ENCODE data around the gene TAS2R43. TPM values are rescaled to one million over a fixed set of nuclear protein-coding genes. Genes with fewer than 3 reads are reported as not detected.

Gene TAS2R43
- total and polyA plus RNA-seq, 10 of the 15 experiments (the other 5 are each of a cell fraction or from before 2014, with no cell fraction given), result 0.09 to 2.1 (median 0.80) TPM; not detected in 5

GRCh38 chr12:11133816-11134215 is 41.7 kb upstream of the TAS2R43 start:
- POLR2A ChIA-PET, result interaction anchor here (0.5 kb wide), 1 partner anchor 152 kb away, joined by 4 read pairs; no protein-coding TSS in a partner anchor
- TF ChIP-seq SMAD1 (IDR thresholded peaks at IDR 0.05; ENCODE audit: low read depth, partially characterized antibody) (no peak), IRF5 (IDR thresholded peaks at IDR 0.05; ENCODE audit: borderline replicate concordance) (no peak), REST (IDR thresholded peaks at IDR 0.05; ENCODE audit: low read depth, low read length) (no peak), SMARCA5 (IDR thresholded peaks at IDR 0.05) (no peak), USF2 (IDR thresholded peaks at IDR 0.05; ENCODE audit: borderline replicate concordance, low read depth, low read length) (no peak), E2F4 (IDR thresholded peaks at IDR 0.05; ENCODE audit: low read depth, low read length) (no peak), SPI1 (IDR thresholded peaks at IDR 0.05; ENCODE audit: borderline replicate concordance, insufficient read depth, low read depth, low read length) (no peak), PRDM15 (CRISPR knock-in tag; IDR thresholded peaks at IDR 0.05) (no peak), E4F1 (IDR thresholded peaks at IDR 0.05; ENCODE audit: borderline replicate concordance, partially characterized antibody) (no peak)

More at GRCh38 chr12:11133816-11134215, 41.7 kb upstream of the TAS2R43 start:
- SMC1A ChIA-PET (ENCODE audit: uncharacterized antibody, unreplicated experiment), result interaction anchor here (0.7 to 1.6 kb wide), 2 partner anchors 22 to 37 kb away, joined by 3 read pairs; partner anchors contain the start of gene SMIM10L1
- RAD21 ChIA-PET (ENCODE audit: unreplicated experiment), result interaction anchor here (0.6 kb wide), 1 partner anchor 409 kb away, joined by 3 read pairs; no protein-coding TSS in a partner anchor
- CTCF ChIA-PET, result no interaction called here
- DNase-seq (ENCODE audit: low read depth, low spot score) (no peak), FAIRE-seq (no peak), ATAC-seq (no peak)
- Histone ChIP-seq H3K4me1 (ENCODE audit: control insufficient read depth, insufficient read depth, low read length) (no peaks in the 10 kb centered on the region), H3K27me3 (replicated peaks in 1 of 2; ENCODE audit: control insufficient read depth in 2 of 2, insufficient read depth in 2 of 2, low read length in 1 of 2) (no peaks in the 10 kb centered on the region), H3K79me2 (ENCODE audit: control insufficient read depth, insufficient read depth, low read length) (peaks cover 2% of the 10 kb centered on the region; the same call in 1 of the 2 replicates), H4K20me1 (ENCODE audit: control insufficient read depth, insufficient read depth) (no peaks in the 10 kb centered on the region), H2AFZ (ENCODE audit: control insufficient read depth, low read depth, low read length) (no peak overlapping the region), H3K27ac (ENCODE audit: control insufficient read depth, insufficient read depth) (no peak overlapping the region), H3K36me3 (ENCODE audit: control insufficient read depth in 2 of 2, insufficient read depth in 2 of 2, low read length in 1 of 2) (no peaks in the 10 kb centered on the region; a peak in 1 of 4 replicates), H3K9ac (ENCODE audit: control insufficient read depth, insufficient read depth, low read length) (no peak overlapping the region), H3K4me3 (no peak overlapping the region), H3K4me2 (ENCODE audit: control insufficient read depth, insufficient read depth) (no peak overlapping the region), H3K9me3 (replicated peaks; ENCODE audit: control insufficient read depth, insufficient read depth, low read length) (no peaks in the 10 kb centered on the region; the same call in 2 of the 3 replicates)
- intact Hi-C loops (cut with micrococcal nuclease; ENCODE audit: unreplicated experiment), result no loop called here
- BruUV-seq (replicated peaks), result no TSS peak
- in situ Hi-C loops (cut with MboI), result no loop called here
- WGBS (ENCODE audit: insufficient coverage, insufficient replicate concordance, low lambda C conversion rate, missing lambda C conversion rate), result 98% methylated on average over 2 of the region's 2 CpGs
